ENCODE results near the gene ADORA2A. TPM values are rescaled to one million over a fixed set of nuclear protein-coding genes. Genes with fewer than 3 reads are reported as not detected.
A peak's percentile ranks its signal among the peaks of the same experiment; 100 is the strongest.

Gene ADORA2A
- total RNA-seq, 1 experiment from 2014 or later, result 3.5 TPM

DNA sequence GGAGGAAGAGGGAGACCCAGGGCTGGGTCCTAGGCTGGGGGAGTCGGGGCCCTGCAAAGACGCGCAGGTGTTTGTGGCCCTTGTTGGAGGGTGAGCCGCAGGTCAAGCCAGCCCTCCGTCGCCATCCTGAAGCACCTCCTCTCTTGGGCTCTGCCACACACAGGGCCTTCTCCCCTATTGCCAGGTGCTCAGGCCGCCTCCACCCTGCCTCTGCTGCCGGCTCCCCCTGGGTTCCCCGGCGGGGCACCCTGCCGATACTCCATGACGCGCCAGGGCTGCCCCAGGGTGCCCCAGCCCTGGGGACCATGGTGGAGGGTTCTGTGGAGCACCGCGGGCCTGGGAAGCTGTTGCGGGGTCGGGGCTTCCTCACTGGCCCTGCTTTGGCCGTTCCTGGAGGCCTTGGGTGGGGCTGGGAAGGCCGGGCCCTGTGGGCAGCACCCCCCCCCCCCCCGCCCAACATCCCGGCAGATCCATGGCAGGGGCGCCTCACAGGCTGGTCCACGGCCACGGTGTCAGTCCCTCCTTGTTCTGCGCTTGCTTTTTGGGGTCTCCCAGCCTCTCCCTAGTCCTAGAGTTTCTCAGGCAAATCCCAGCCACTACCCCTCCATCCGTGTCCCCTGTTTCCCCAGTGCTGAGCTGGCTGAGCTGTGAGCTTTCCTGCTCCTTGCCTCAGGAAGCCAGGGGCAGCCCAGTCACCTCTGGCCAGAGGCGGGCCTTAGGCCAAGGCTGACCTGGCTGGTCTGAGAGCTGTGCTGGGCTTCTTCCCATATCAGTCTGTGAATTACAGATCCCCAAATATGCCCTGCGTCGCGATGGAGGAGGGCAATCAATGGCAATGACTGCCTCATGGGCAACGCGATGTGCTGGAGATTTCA, 2.3 kb upstream of the ADORA2A start:
- Histone ChIP-seq H3K79me1 (ENCODE audit: insufficient read depth, low read depth, low read length, poor library complexity, severe bottlenecking) (no peaks in the 10 kb centered on the region), H2BK5ac (ENCODE audit: insufficient read length, low read length) (no peak overlapping the region), H3K27ac (ENCODE audit: insufficient read length, low read depth, low read length) (no peak overlapping the region), H2AFZ (ENCODE audit: low read length) (no peak overlapping the region), H3K18ac (ENCODE audit: insufficient read length, low read depth, low read length) (no peak overlapping the region), H3K4me1 (ENCODE audit: insufficient read depth, low read length) (0 out of 2 replicates have a peak, but pooled peaks cover 5% of the 10 kb centered on the region), H2BK120ac (ENCODE audit: low read depth, low read length, poor library complexity, severe bottlenecking) (no peak overlapping the region), H4K5ac (ENCODE audit: insufficient read length, low read depth, low read length) (no peak overlapping the region), H4K20me1 (ENCODE audit: control insufficient read depth, insufficient read depth, insufficient read length) (no peaks in the 10 kb centered on the region), H2AK5ac (ENCODE audit: insufficient read length, low read length) (no peak overlapping the region), H3K4me2 (ENCODE audit: insufficient read depth, insufficient read length, low read length) (peak overlapping the region; percentile 27), H2BK20ac (ENCODE audit: low read depth, low read length, poor library complexity, severe bottlenecking) (no peak overlapping the region), H3K4ac (ENCODE audit: low read depth, low read length) (no peak overlapping the region), H2BK12ac (ENCODE audit: insufficient read length, low read depth, low read length) (no peak overlapping the region), H3K9ac (ENCODE audit: extremely low read depth, insufficient read length, low read length) (no peak overlapping the region), H2BK15ac (ENCODE audit: low read depth, low read length) (no peak overlapping the region), H3K23me2 (ENCODE audit: insufficient read length, low read depth, low read length, poor library complexity, severe bottlenecking) (peaks cover 7% of the 10 kb centered on the region), H3K79me2 (ENCODE audit: insufficient read depth, low read length) (no peaks in the 10 kb centered on the region), H3K56ac (ENCODE audit: insufficient read length, low read depth, low read length) (no peak overlapping the region), H4K8ac (replicated peaks; ENCODE audit: insufficient read length, low read depth, low read length) (no peak overlapping the region), H3K23ac (ENCODE audit: insufficient read length, low read depth, low read length) (no peak overlapping the region), H3K9me3 (ENCODE audit: control insufficient read depth, low read depth, low read length) (no peaks in the 10 kb centered on the region), H4K91ac (ENCODE audit: insufficient read length, low read depth, low read length) (no peak overlapping the region), H3K14ac (ENCODE audit: insufficient read depth, low read length) (no peak overlapping the region; the same call in 1 of the 2 replicates), H3K27me3 (ENCODE audit: insufficient read depth, low read length) (no peaks in the 10 kb centered on the region; the same call in 1 of the 2 replicates), H3T11ph (ENCODE audit: low read length) (no peak overlapping the region)
- WGBS (ENCODE audit: extremely low coverage, insufficient read length, low lambda C conversion rate), result no CpG with 5 or more reads among the region's 32 CpGs
- no peaks in the 10 kb centered on the region; a peak in 1 of 7 replicates for H3K36me3 Mint-ChIP-seq (ENCODE audit: insufficient read depth in 1 of 3, low read depth in 3 of 3)
- no peak overlapping the region for H3K27ac Mint-ChIP-seq
- no peak for TF ChIP-seq CTCF (conservative IDR thresholded peaks at IDR 0.05)
- H3K27me3 Mint-ChIP-seq (ENCODE audit: low read depth), result peaks cover 36% of the 10 kb centered on the region
- no peak for DNase-seq
- H3K4me3 Mint-ChIP-seq, result peak overlapping the region; percentile 72 to 85
- no peaks in the 10 kb centered on the region; a peak in 1 of 5 replicates for H3K9me3 Mint-ChIP-seq
- H3K4me1 Mint-ChIP-seq, result peaks cover 16 to 25% of the 10 kb centered on the region in 2 experiments

Data from H9 (cell line).